NOMO-1 treated with dmso at 0.1 percent for 144 hours (cell line): ENCODE measurements around the gene KIF14.
"Not testable (repeated sequence)": the region's sequence is repeated elsewhere in the genome, so short reads cannot be mapped to it uniquely, and the experiment has no call there.

Experiments
- DNase-seq: peaks from one replicate; lab custom pipeline; 2025; ENCODE audit not compliant: unreplicated experiment; lab: John Stamatoyannopoulos, UW

Gene KIF14

GRCh38 chr1:200542162-200542561 is 78.4 kb downstream of the KIF14 start:
- no peak for DNase-seq

GRCh38 chr1:200540281-200540680 is 80.3 kb downstream of the KIF14 start:
- DNase-seq = no peak

- no peak for DNase-seq
Observed at GRCh38 chr1:200538179-200538578, 82.4 kb downstream of the KIF14 start.

GRCh38 chr1:200535605-200536004 is 84.9 kb downstream of the KIF14 start:
- no peak for DNase-seq

GRCh38 chr1:200530623-200531261 is 89.8 kb downstream of the KIF14 start:
- DNase-seq = no peak

- DNase-seq = no peak
Observed at GRCh38 chr1:200528858-200529606, 91.5 kb downstream of the KIF14 start.

GRCh38 chr1:200527670-200528069 is 92.9 kb downstream of the KIF14 start:
- no peak for DNase-seq

- no peak for DNase-seq
Observed at GRCh38 chr1:200526709-200527612, 93.6 kb downstream of the KIF14 start.

- DNase-seq = no peak
Observed at GRCh38 chr1:200525090-200525987, 95.2 kb downstream of the KIF14 start.

GRCh38 chr1:200524551-200524950 is 96.0 kb downstream of the KIF14 start:
- not testable (repeated sequence) for DNase-seq

GRCh38 chr1:200524092-200524491 is 96.5 kb downstream of the KIF14 start:
- DNase-seq = no peak

GRCh38 chr1:200520735-200521134 is 99.8 kb downstream of the KIF14 start:
- no peak for DNase-seq

GRCh38 chr1:200518524-200518923 is 102.0 kb downstream of the KIF14 start:
- DNase-seq = no peak

GRCh38 chr1:200512191-200512590 is 108.4 kb downstream of the KIF14 start:
- no peak for DNase-seq

GRCh38 chr1:200510228-200510623 is 110.3 kb downstream of the KIF14 start:
- no peak for DNase-seq

GRCh38 chr1:200506471-200506870 is 114.1 kb downstream of the KIF14 start:
- no peak for DNase-seq

- DNase-seq = no peak
Observed at GRCh38 chr1:200505257-200505656, 115.3 kb downstream of the KIF14 start.
